GM12878 (cell line): ENCODE results near the gene HSF5. TPM values are rescaled to one million over a fixed set of nuclear protein-coding genes. Genes with fewer than 3 reads are reported as not detected.
A peak's percentile ranks its signal among the peaks of the same experiment; 100 is the strongest.

Source experiments
- ATAC-seq: fragments of 200-7000 bp; cut with Tn5 transposase; 3 replicates; pipeline ENCODE4 v1.9.1; 2020; ENCODE audit warnings: mild to moderate bottlenecking, moderate library complexity
- BruUV-seq: library from RNA; stranded (reverse); fragments of 400-500 nt; replicated peaks from 2 replicates; lab custom pipeline; 2021; lab: Mats Ljungman, UMichigan
- CTCF ChIA-PET: fragments of 300-600 bp; sonication (Branson Sonifier 250); formaldehyde crosslinking; extraction: SDS; loops from one replicate; lab custom pipeline; 2021; ENCODE audit warnings: inconsistent platforms; lab: Yijun Ruan, JAX
- POLR2A ChIA-PET: fragments of 350-600 bp; formaldehyde crosslinking; extraction: SDS; loops from one replicate; lab custom pipeline; 2021; ENCODE audit warnings: inconsistent platforms; lab: Charles Lee
- RAD21 ChIA-PET: fragments of 300-600 bp; sonication (Branson Sonifier 250); formaldehyde crosslinking; loops from one replicate; lab custom pipeline; 2023; ENCODE audit warnings: antibody characterized with exemption; ENCODE audit not compliant: unreplicated experiment; lab: Charles Lee
- SMC1A ChIA-PET: fragments of 300-600 bp; sonication (Branson Sonifier 250); formaldehyde crosslinking; loops from one replicate; lab custom pipeline; 2023; ENCODE audit not compliant: unreplicated experiment, uncharacterized antibody; lab: Charles Lee
- DNase-seq: peaks from one replicate; pipeline ENCODE4 v3.0.0-alpha.2; 2011; ENCODE audit warnings: low read depth, low spot score
- FAIRE-seq: peaks from 3 replicates; lab custom pipeline; 2011; peaks lifted over from hg19 to GRCh38; lab: Jason Lieb, UNC
- H2AFZ ChIP-seq: 2 replicates; pipeline ENCODE4 v1.6.0; 2011; ENCODE audit warnings: low read depth, low read length, control low read depth; ENCODE audit not compliant: control insufficient read depth
- H3K27ac ChIP-seq: 2 replicates; pipeline ENCODE4 v1.5.1; 2011; ENCODE audit warnings: control low read depth; ENCODE audit not compliant: control insufficient read depth, insufficient read depth
- H3K27me3 ChIP-seq, 2 experiments: replicated peaks in 1 of 2; 2 replicates each; pipeline versions ENCODE4 v1.6.0 to v1.6.1; 2011; ENCODE audit warnings: low read length in 1 of 2; ENCODE audit not compliant: control insufficient read depth in 2 of 2, insufficient read depth in 2 of 2
- H3K36me3 ChIP-seq, 2 experiments: 2 replicates each; pipeline ENCODE4 v1.5.1; 2011; ENCODE audit warnings: low read length in 1 of 2; ENCODE audit not compliant: control insufficient read depth in 2 of 2, insufficient read depth in 2 of 2
- H3K4me1 ChIP-seq: 2 replicates; pipeline ENCODE4 v1.6.1; 2011; ENCODE audit warnings: mild to moderate bottlenecking, low read length, moderate library complexity, mixed read lengths; ENCODE audit not compliant: control insufficient read depth, insufficient read depth
- H3K4me2 ChIP-seq: 2 replicates; pipeline ENCODE4 v1.6.0; 2011; ENCODE audit warnings: control low read depth; ENCODE audit not compliant: control insufficient read depth, insufficient read depth
- H3K4me3 ChIP-seq: fragments of 200-600 bp; sonication (generic); 2 replicates; pipeline ENCODE4 v1.5.1; 2016
- H3K79me2 ChIP-seq: 2 replicates; pipeline ENCODE4 v1.6.0; 2011; ENCODE audit warnings: low read length; ENCODE audit not compliant: control insufficient read depth, insufficient read depth
- H3K9ac ChIP-seq: 2 replicates; pipeline ENCODE4 v1.8.0; 2011; ENCODE audit warnings: low read length, control low read depth, mixed read lengths; ENCODE audit not compliant: control insufficient read depth, insufficient read depth
- H3K9me3 ChIP-seq: replicated peaks from 3 replicates; pipeline ENCODE4 v1.5.1; 2011; ENCODE audit warnings: mild to moderate bottlenecking, low read length; ENCODE audit not compliant: control insufficient read depth, insufficient read depth
- H4K20me1 ChIP-seq: 2 replicates; pipeline ENCODE4 v1.6.0; 2011; ENCODE audit not compliant: control insufficient read depth, insufficient read depth
- CREB1 ChIP-seq: IDR thresholded peaks from 2 replicates; pipeline ENCODE4 v1.6.1; 2012; ENCODE audit warnings: low read depth, mild to moderate bottlenecking, inconsistent platforms
- KAT2A ChIP-seq: conservative IDR thresholded peaks from 2 replicates; pipeline ENCODE4 v1.6.1; 2011; ENCODE audit warnings: low read depth, low read length; ENCODE audit not compliant: control insufficient read depth
- NFYB ChIP-seq: IDR thresholded peaks from 2 replicates; pipeline ENCODE4 v1.6.1; 2011; ENCODE audit warnings: low read depth, mild to moderate bottlenecking, low read length, improper control_type of control experiment, moderate library complexity; ENCODE audit not compliant: insufficient read depth
- PRDM15 ChIP-seq: fragments of 450-650 bp; formaldehyde crosslinking; IDR thresholded peaks from 2 replicates; pipeline ENCODE4 v1.4.0; 2020; ENCODE audit warnings: mild to moderate bottlenecking, moderate library complexity
- RUNX3 ChIP-seq: IDR thresholded peaks from 2 replicates; pipeline ENCODE4 v1.6.1; 2012; ENCODE audit warnings: low read length, inconsistent platforms
- ZNF217 ChIP-seq: fragments of 450-650 bp; IDR thresholded peaks from 2 replicates; pipeline ENCODE4 v1.6.1; 2017; ENCODE audit warnings: antibody characterized with exemption, mild to moderate bottlenecking
- WGBS: methylation state at CpG from one replicate; pipeline ENCODE4 v1.1.6; 2016; ENCODE audit warnings: low lambda C conversion rate; ENCODE audit not compliant: insufficient replicate concordance, insufficient coverage; ENCODE audit errors: missing lambda C conversion rate; 5-methylcytosine and 5-hydroxymethylcytosine counted together
- in situ Hi-C: fragments of 300-500 bp; cut with MboI; formaldehyde crosslinking; loops from 9 replicates; pipeline ENCODE4 v1.14.3; 2018; ENCODE audit warnings: mixed read lengths
- intact Hi-C: fragments of 100-400 bp; cut with micrococcal nuclease; formaldehyde crosslinking; loops from one replicate; pipeline ENCODE4 v1.14.2; 2022; ENCODE audit not compliant: unreplicated experiment
- polyA plus RNA-seq, 11 experiments: library from polyadenylated mRNA; depleted of rRNA in 4 of 11; unstranded in 6 of 11; stranded (reverse) in 5 of 11; fragments of >200 nt; fragmentation: Nextera tagmentation in 4 of 11; fragmentation: Illumina TruSeq in 1 of 11; extraction: Ambion mirVana in 4 of 11; extraction: Trizol in 1 of 11; gene quantifications; 1 replicate in 1 of 11; 2 replicates in 10 of 11; pipeline versions ENCODE4 v1.2.1 to v1.2.3, GENCODE V29; 2011 to 2016; ENCODE audit warnings: inconsistent platforms in 2 of 11, missing spikeins in 2 of 11, low read depth in 1 of 11
- total RNA-seq, 4 experiments: library from RNA; depleted of rRNA in 3 of 4; stranded (reverse); fragments of >200 nt in 3 of 4; fragmentation: Illumina TruSeq in 1 of 4; extraction: Trizol in 1 of 4; gene quantifications; 2 replicates each; pipeline versions ENCODE4 v1.2.1 to v1.2.3, GENCODE V29; 2013 to 2021

HSF5 gene
- total and polyA plus RNA-seq, 10 of the 15 experiments (the other 5 are each of a cell fraction or from before 2014, with no cell fraction given): 0.02 to 0.18 (median 0.06) TPM; not detected in 4

GRCh38 chr17:58530655-58531054 lies 42.4 kb upstream of the HSF5 start:
- peaks cover 4 to 6% of the 10 kb centered on the region in 2 experiments; a peak in 3 of 4 replicates for H3K27me3 ChIP-seq
- H3K36me3 ChIP-seq: no peaks in the 10 kb centered on the region
- in situ Hi-C loops: no loop called here
- H2AFZ ChIP-seq: no peak overlapping the region
- H3K4me2 ChIP-seq: no peak overlapping the region
- H3K4me1 ChIP-seq: 0 out of 2 replicates have a peak, but pooled peaks cover 3% of the 10 kb centered on the region
- no peak overlapping the region for H3K27ac ChIP-seq
- WGBS: 4% methylated on average over 2 of the region's 2 CpGs
- no peak for FAIRE-seq
- H4K20me1 ChIP-seq: no peaks in the 10 kb centered on the region
- TF ChIP-seq ZNF217: no peak
- TF ChIP-seq, all 136 proteins: peak for 0
- no peak for ATAC-seq
- H3K4me3 ChIP-seq: no peak overlapping the region
- no peaks in the 10 kb centered on the region for H3K9me3 ChIP-seq
- no peaks in the 10 kb centered on the region for H3K79me2 ChIP-seq
- BruUV-seq: no TSS peak
- ChIA-PET CTCF (interaction anchor here (1.0 to 2.0 kb wide), 3 partner anchors 11 to 57 kb away, joined by 3 to 8 read pairs (median 3); no protein-coding TSS in a partner anchor), SMC1A (interaction anchor here (0.5 kb wide), 1 partner anchor 236 kb away, joined by 3 read pairs; no protein-coding TSS in a partner anchor), RAD21 (no interaction called here), POLR2A (no interaction called here)
- intact Hi-C loops: no loop called here
- no peak for DNase-seq
- no peak overlapping the region for H3K9ac ChIP-seq

GRCh38 chr17:58529275-58529674 lies 41.1 kb upstream of the HSF5 start:
- Histone ChIP-seq H3K9ac (no peak overlapping the region), H3K27me3 (peaks cover 4 to 6% of the 10 kb centered on the region in 2 experiments; a peak in 3 of 4 replicates), H2AFZ (no peak overlapping the region), H3K79me2 (no peaks in the 10 kb centered on the region), H3K4me2 (no peak overlapping the region), H3K4me3 (no peak overlapping the region), H4K20me1 (no peaks in the 10 kb centered on the region), H3K4me1 (0 out of 2 replicates have a peak, but pooled peaks cover 3% of the 10 kb centered on the region), H3K9me3 (no peaks in the 10 kb centered on the region), H3K27ac (no peak overlapping the region), H3K36me3 (no peaks in the 10 kb centered on the region)
- FAIRE-seq: no peak
- SMC1A ChIA-PET: no interaction called here
- DNase-seq: no peak
- POLR2A ChIA-PET: no interaction called here
- WGBS: 0% methylated on average over 1 of the region's 1 CpG
- no TSS peak for BruUV-seq
- no peak for ATAC-seq
- CTCF ChIA-PET: interaction anchor here (0.5 to 2.3 kb wide), 4 partner anchors 12 to 1412 kb away, joined by 3 to 9 read pairs (median 6); no protein-coding TSS in a partner anchor
- in situ Hi-C loops: no loop called here
- intact Hi-C loops: no loop called here
- RAD21 ChIA-PET: no interaction called here
- TF ChIP-seq PRDM15 (no peak), RUNX3 (no peak), KAT2A (no peak), CREB1 (no peak), NFYB (0 out of 2 replicates have a peak, but pooled peaks have one; percentile 32)
